Esophagus squamous epithelium (tissue), 5 donors: ENCODE data around the gene ZNF181. TPM values are rescaled to one million over a fixed set of nuclear protein-coding genes. Genes with fewer than 3 reads are reported as not detected.

Source experiments
- DNase-seq: peaks from one replicate; lab custom pipeline; 2025; lab: John Stamatoyannopoulos, UW
- H3K27ac ChIP-seq, 4 donors: fragments of 200-600 bp; sonication (generic); one replicate each; pipeline ENCODE4 v1.5.1; 2016 to 2019; ENCODE audit warnings: mild to moderate bottlenecking in 1 of 4
- H3K27me3 ChIP-seq, 4 donors: fragments of 200-600 bp; sonication (generic); 1 replicate in 3 of 4; 2 replicates in 1 of 4; pipeline versions ENCODE4 v1.5.1 to v1.6.0; 2017 to 2021; ENCODE audit warnings: antibody characterized with exemption in 1 of 4
- H3K36me3 ChIP-seq, 3 donors: fragments of 200-600 bp; sonication (generic); one replicate each; pipeline ENCODE4 v1.5.1; 2016 to 2019
- H3K4me1 ChIP-seq, 3 donors: fragments of 200-600 bp; sonication (generic); one replicate each; pipeline ENCODE4 v1.5.1; 2017 to 2019
- H3K4me3 ChIP-seq, 4 donors: fragments of 200-600 bp; sonication (generic); 1 replicate in 3 of 4; 2 replicates in 1 of 4; pipeline ENCODE4 v1.5.1; 2016 to 2019; ENCODE audit warnings: mild to moderate bottlenecking in 2 of 4, moderate library complexity in 1 of 4
- H3K9me3 ChIP-seq, 3 donors: fragments of 200-600 bp; sonication (generic); one replicate each; pipeline ENCODE4 v1.5.1; 2016 to 2019
- CTCF ChIP-seq, 6 experiments: fragments of 450-650 bp in 4 of 6; fragments of 200-600 bp in 2 of 6; sonication (generic) in 2 of 6; IDR thresholded peaks; one replicate each; pipeline ENCODE4 v1.5.1; 2016 to 2019; ENCODE audit warnings: antibody characterized with exemption in 6 of 6, mild to moderate bottlenecking in 4 of 6, moderate library complexity in 4 of 6
- POLR2A ChIP-seq, 4 donors: fragments of 450-650 bp; IDR thresholded peaks; one replicate each; pipeline ENCODE4 v1.6.1; 2017; ENCODE audit warnings: antibody characterized with exemption in 4 of 4, mild to moderate bottlenecking in 4 of 4, moderate library complexity in 3 of 4
- WGBS, 2 donors: methylation state at CpG; one replicate each; pipeline ENCODE4 v1.1.5; 2018; 5-methylcytosine and 5-hydroxymethylcytosine counted together
- intact Hi-C: fragments of 100-400 bp; cut with DNase I; formaldehyde crosslinking; loops from one replicate; pipeline ENCODE4 v1.15.0; 2022
- total RNA-seq, 4 donors: library from RNA; depleted of rRNA; stranded (reverse); fragments of >200 nt; gene quantifications; one replicate each; pipeline ENCODE4 v1.1.0, GENCODE V29; 2016
- donor health status: DM: yes; HTN: yes; CAD: no.

The ZNF181 gene
- total RNA-seq, 4 donors from 2014 or later: 3.0 to 27.4 (median 13.3) TPM

- H3K27ac ChIP-seq: no peak overlapping the region
- no peak for DNase-seq
- intact Hi-C loops: no loop called here
- no peaks in the 10 kb centered on the region for H3K36me3 ChIP-seq
- H3K27me3 ChIP-seq: no peaks in the 10 kb centered on the region
- H3K4me3 ChIP-seq: no peak overlapping the region
- no peaks in the 10 kb centered on the region for H3K4me1 ChIP-seq
- peaks cover 0 to 37% (median 18%) of the 10 kb centered on the region in 3 donors for H3K9me3 ChIP-seq
- WGBS, 2 donors: 85 to 95% methylated on average over 3 of the region's 3 CpGs
- no peak for TF ChIP-seq POLR2A (IDR thresholded peaks at IDR 0.05)
- TF ChIP-seq CTCF (IDR thresholded peaks at IDR 0.05): no peak
Observed at GRCh38 chr19:34690372-34690771, 43.7 kb upstream of the ZNF181 start.

GRCh38 chr19:34692549-34692948 lies 41.5 kb upstream of the ZNF181 start:
- no peak overlapping the region for H3K27ac ChIP-seq
- DNase-seq: no peak
- H3K4me1 ChIP-seq: no peaks in the 10 kb centered on the region
- intact Hi-C loops: no loop called here
- no peaks in the 10 kb centered on the region for H3K27me3 ChIP-seq
- H3K4me3 ChIP-seq: no peak overlapping the region
- peaks cover 0 to 16% (median under 1%) of the 10 kb centered on the region in 3 donors for H3K9me3 ChIP-seq
- TF ChIP-seq CTCF (IDR thresholded peaks at IDR 0.05) (no peak), POLR2A (IDR thresholded peaks at IDR 0.05) (no peak)
- no peaks in the 10 kb centered on the region for H3K36me3 ChIP-seq
- 43 to 53% methylated on average over 2 of the region's 2 CpGs for WGBS, 2 donors

- no peak for TF ChIP-seq POLR2A (IDR thresholded peaks at IDR 0.05)
- TF ChIP-seq CTCF (IDR thresholded peaks at IDR 0.05): no peak
- no peaks in the 10 kb centered on the region for H3K36me3 ChIP-seq
- no peaks in the 10 kb centered on the region for H3K4me1 ChIP-seq
- no peaks in the 10 kb centered on the region for H3K27me3 ChIP-seq
- DNase-seq: no peak
- intact Hi-C loops: no loop called here
- H3K27ac ChIP-seq: no peak overlapping the region
- peaks cover 0 to 11% (median 5%) of the 10 kb centered on the region in 3 donors for H3K9me3 ChIP-seq
- 60% methylated on average over 1 of the region's 2 CpGs; no CpG with 5 or more reads in 1 of the 2 donors for WGBS, 2 donors
- H3K4me3 ChIP-seq: no peak overlapping the region
Observed at GRCh38 chr19:34707661-34708060, 26.4 kb upstream of the ZNF181 start.

GRCh38 chr19:34711890-34712289 lies 22.2 kb upstream of the ZNF181 start:
- Histone ChIP-seq H3K36me3 (no peaks in the 10 kb centered on the region), H3K4me1 (no peaks in the 10 kb centered on the region), H3K4me3 (no peak overlapping the region), H3K27me3 (peaks cover 0 to 4% (median 0%) of the 10 kb centered on the region in 4 donors), H3K9me3 (peaks cover 0 to 12% (median 0%) of the 10 kb centered on the region in 3 donors), H3K27ac (no peak overlapping the region)
- no peak for TF ChIP-seq POLR2A (IDR thresholded peaks at IDR 0.05)
- TF ChIP-seq CTCF (IDR thresholded peaks at IDR 0.05): no peak
- intact Hi-C loops: loop anchor here (5.0 kb wide), 2 partner anchors 70 to 215 kb away; no protein-coding TSS in a partner anchor
- 53 to 64% methylated on average over 6 of the region's 6 CpGs for WGBS, 2 donors
- no peak for DNase-seq

GRCh38 chr19:34712395-34713261 lies 21.4 kb upstream of the ZNF181 start:
- Histone ChIP-seq H3K4me1 (no peaks in the 10 kb centered on the region), H3K4me3 (no peak overlapping the region), H3K9me3 (peaks cover 0 to 7% (median 0%) of the 10 kb centered on the region in 3 donors), H3K27me3 (peaks cover 0 to 4% (median 0%) of the 10 kb centered on the region in 4 donors), H3K36me3 (no peaks in the 10 kb centered on the region), H3K27ac (no peak overlapping the region)
- 28 to 34% methylated on average over 11 of the region's 11 CpGs for WGBS, 2 donors
- no peak for TF ChIP-seq POLR2A (IDR thresholded peaks at IDR 0.05)
- TF ChIP-seq CTCF (IDR thresholded peaks at IDR 0.05): peak; percentile 70 to 89 (median 82)
- DNase-seq: no peak
- intact Hi-C loops: loop anchor here (5.0 kb wide), 2 partner anchors 70 to 215 kb away; no protein-coding TSS in a partner anchor
